HG03575 (cell line): Measurements from ENCODE around the gene MROH2A.
"Not testable (repeated sequence)": the region's sequence is repeated elsewhere in the genome, so short reads cannot be mapped to it uniquely, and the experiment has no call there.

Experiments used
- ATAC-seq: cut with Tn5 transposase; IDR thresholded peaks from one replicate; pipeline ENCODE4 v1.9.1; 2021; ENCODE audit not compliant: unreplicated experiment, insufficient number of reproducible peaks, low FRiP score; ENCODE audit errors: extremely low read depth

The MROH2A gene

DNA sequence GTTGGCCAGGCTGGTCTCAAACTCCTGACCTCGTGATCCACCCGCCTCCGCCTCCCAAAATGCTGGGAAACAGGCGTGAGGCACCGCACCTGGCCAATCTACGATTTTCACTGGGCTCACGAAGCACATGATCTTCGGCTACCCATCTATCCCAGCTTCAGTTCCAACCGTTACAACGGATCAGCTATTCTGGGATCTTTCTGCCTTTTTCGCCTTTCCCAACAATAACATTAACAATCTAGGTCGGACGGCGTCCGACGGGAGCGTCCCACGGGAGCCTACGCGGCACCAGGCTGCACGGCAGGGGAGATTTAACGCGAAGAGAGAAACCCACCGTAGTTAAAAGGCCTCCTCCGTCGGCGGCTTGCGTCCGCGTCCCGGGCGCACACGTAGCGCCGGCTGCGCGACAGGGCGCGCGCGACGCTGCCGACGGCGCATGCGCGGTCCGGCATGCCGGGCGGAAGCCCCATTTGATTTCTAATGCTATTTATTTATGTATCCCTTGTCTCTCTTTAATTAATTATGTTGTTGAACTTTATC is 89.9 kb downstream of the MROH2A start, which contains the start of gene MSL3B:
Gene MSL3B (minus strand): TSS at position 394 of the 540 bp plus-strand sequence.
- no peak for ATAC-seq

DNA sequence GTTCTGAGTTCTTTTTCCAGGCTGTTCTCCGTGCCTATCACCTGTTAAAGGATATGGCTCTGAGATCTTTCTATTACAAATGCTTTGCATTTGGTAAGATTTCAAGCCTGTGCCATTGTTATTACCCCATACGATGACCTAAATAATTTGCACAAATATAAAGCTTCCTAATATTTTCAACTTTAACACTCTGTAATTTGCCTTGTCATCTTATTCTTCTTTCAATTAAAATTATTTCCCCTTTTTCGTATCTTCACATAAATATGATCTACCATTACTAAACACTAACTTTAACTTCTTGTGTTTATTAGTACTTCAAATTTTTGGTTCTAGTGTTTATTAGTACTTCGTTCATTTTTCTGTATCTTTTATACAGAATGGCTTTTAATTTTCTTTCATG is 93.3 kb downstream of the MROH2A start:
- no peak for ATAC-seq

DNA sequence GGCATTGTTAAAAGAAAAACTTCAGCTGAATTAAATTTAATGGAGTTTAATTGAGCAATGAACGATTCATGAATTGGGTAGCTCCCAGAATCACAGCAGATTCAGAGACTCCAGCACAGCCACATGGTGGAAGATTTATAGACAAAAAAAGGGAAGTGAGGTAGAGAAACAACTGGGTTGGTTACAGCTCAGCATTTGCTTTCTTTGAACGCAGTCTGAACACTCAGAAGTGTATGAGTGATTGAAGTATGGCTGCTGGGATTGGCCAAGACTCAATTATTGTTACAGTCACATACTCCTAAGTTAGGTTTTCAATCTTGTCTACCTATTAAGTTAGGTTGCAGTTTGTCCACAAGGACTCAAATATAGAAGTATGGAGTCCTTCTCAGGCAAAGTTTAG is 94.0 kb downstream of the MROH2A start:
- ATAC-seq: not testable (repeated sequence)

DNA sequence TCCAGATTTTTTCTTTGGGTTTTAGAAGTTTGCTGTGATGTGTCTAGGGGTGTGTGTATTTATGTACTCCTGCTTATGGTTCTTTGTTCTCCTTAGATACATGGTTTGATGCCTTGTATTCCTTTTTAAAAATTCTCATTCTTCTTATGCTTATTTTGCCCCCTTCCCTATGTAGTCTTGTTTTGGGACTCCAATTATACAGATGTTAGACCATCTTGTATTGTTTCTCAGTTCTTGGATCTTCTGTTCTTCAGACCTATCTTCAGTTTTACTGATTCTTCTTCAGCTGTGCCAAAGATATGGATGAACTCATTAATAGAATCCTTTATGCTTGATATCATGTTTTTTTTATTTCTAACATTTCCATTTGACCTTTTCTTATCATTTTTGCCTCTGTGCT is 104.2 kb downstream of the MROH2A start:
- ATAC-seq: no peak
